Caco-2 (cell line): ENCODE results near the gene NRK. TPM values are rescaled to one million over a fixed set of nuclear protein-coding genes. Genes with fewer than 3 reads are reported as not detected.

Experiments
- BruUV-seq: library from RNA; stranded (reverse); fragments of 400-500 nt; replicated peaks from 2 replicates; lab custom pipeline; 2021; lab: Mats Ljungman, UMichigan
- CTCF ChIA-PET: fragments of 300-600 bp; sonication (Branson Sonifier 250); formaldehyde crosslinking; loops from one replicate; lab custom pipeline; 2022; ENCODE audit warnings: antibody characterized with exemption; lab: Charles Lee
- POLR2A ChIA-PET: fragments of 300-600 bp; sonication (Branson Sonifier 250); formaldehyde crosslinking; loops from one replicate; lab custom pipeline; 2022; ENCODE audit warnings: antibody characterized with exemption; lab: Charles Lee
- DNase-seq, 2 experiments: peaks; one replicate each; pipeline versions ENCODE4 v3.0.0 to v3.0.0-alpha.2; 2020 to 2022
- H3K27me3 ChIP-seq: replicated peaks from 2 replicates; pipeline ENCODE4 v1.6.0; 2011; ENCODE audit warnings: low read length; ENCODE audit not compliant: control insufficient read depth, insufficient read depth
- H3K36me3 ChIP-seq: 2 replicates; pipeline ENCODE4 v1.5.1; 2011; ENCODE audit warnings: low read length; ENCODE audit not compliant: control insufficient read depth, insufficient read depth
- H3K4me1 ChIP-seq: fragments of 250-450 bp; sonication (Bioruptor Pico); 2 replicates; pipeline ENCODE4 v1.5.1; 2020; ENCODE audit warnings: mild to moderate bottlenecking
- H3K4me3 ChIP-seq: 2 replicates; pipeline ENCODE4 v1.5.1; 2011; ENCODE audit warnings: low read depth, mild to moderate bottlenecking, control low read depth, low read length
- H3K9me3 ChIP-seq: fragments of 250-450 bp; sonication (Bioruptor Pico); 2 replicates; pipeline ENCODE4 v1.5.1; 2020; ENCODE audit warnings: mild to moderate bottlenecking, moderate library complexity
- H3K27ac Mint-ChIP-seq: one replicate; pipeline ENCODE4 v1.8.0; 2022; ENCODE audit warnings: mixed read lengths; ENCODE audit not compliant: unreplicated experiment
- H3K27me3 Mint-ChIP-seq: one replicate; pipeline ENCODE4 v1.8.0; 2022; ENCODE audit warnings: mixed read lengths; ENCODE audit not compliant: insufficient read depth, unreplicated experiment
- H3K36me3 Mint-ChIP-seq: one replicate; pipeline ENCODE4 v1.8.0; 2022; ENCODE audit warnings: mild to moderate bottlenecking, mixed read lengths; ENCODE audit not compliant: insufficient read depth, unreplicated experiment
- H3K4me1 Mint-ChIP-seq: one replicate; pipeline ENCODE4 v1.8.0; 2022; ENCODE audit warnings: low read depth, mixed read lengths; ENCODE audit not compliant: unreplicated experiment
- H3K4me3 Mint-ChIP-seq: one replicate; pipeline ENCODE4 v1.8.0; 2022; ENCODE audit warnings: mild to moderate bottlenecking, moderate library complexity, mixed read lengths; ENCODE audit not compliant: unreplicated experiment
- H3K9me3 Mint-ChIP-seq: one replicate; pipeline ENCODE4 v1.8.0; 2022; ENCODE audit warnings: mixed read lengths; ENCODE audit not compliant: unreplicated experiment
- intact Hi-C: fragments of 100-400 bp; cut with micrococcal nuclease; formaldehyde crosslinking; loops from one replicate; pipeline ENCODE4 v1.10.0; 2022; ENCODE audit not compliant: unreplicated experiment
- total RNA-seq: library from RNA; stranded (reverse); gene quantifications from 2 replicates; pipeline ENCODE4 v1.2.3, GENCODE V29; 2022
- TF ChIP-seq, protein P1 (sequence below), 2 experiments: fragments of 200-600 bp in 1 of 2; IDR thresholded peaks; 1 replicate in 1 of 2; 2 replicates in 1 of 2; pipeline versions ENCODE4 v1.5.1 to v1.8.0; 2011 to 2022; ENCODE audit warnings: antibody characterized with exemption in 1 of 2, control low read depth in 1 of 2, inconsistent platforms in 1 of 2, low read depth in 1 of 2, low read length in 1 of 2, mild to moderate bottlenecking in 1 of 2, moderate library complexity in 1 of 2; ENCODE audit not compliant: insufficient read depth in 1 of 2, severe bottlenecking in 1 of 2, unreplicated experiment in 1 of 2

NRK gene
- total RNA-seq, 1 experiment from 2014 or later, result 0.16 TPM

DNA sequence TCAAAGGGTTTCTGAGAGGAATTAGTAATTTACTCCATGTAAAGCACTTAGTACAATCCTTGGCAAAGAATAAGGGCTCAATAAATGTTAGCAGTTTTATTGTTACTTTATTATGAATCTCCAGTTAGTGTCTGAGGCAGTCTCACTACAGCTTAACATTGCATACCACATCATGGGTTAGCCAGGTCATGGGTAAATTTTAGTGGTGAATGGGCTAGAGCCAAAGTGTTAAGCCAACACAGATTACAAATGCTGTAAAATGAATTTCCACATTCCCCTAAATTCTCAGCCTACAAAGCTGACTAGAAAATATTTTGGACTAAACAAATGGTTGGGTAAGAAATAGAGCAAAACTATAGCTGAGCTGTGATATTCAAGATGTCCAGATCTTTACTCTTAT is 72.4 kb downstream of the NRK start:
- Mint-ChIP-seq H3K9me3 (no peaks in the 10 kb centered on the region), H3K4me1 (no peaks in the 10 kb centered on the region), H3K36me3 (no peaks in the 10 kb centered on the region), H3K4me3 (no peak overlapping the region), H3K27ac (no peak overlapping the region), H3K27me3 (peaks cover 2% of the 10 kb centered on the region)
- BruUV-seq, result no TSS peak
- TF ChIP-seq, protein P1, sequence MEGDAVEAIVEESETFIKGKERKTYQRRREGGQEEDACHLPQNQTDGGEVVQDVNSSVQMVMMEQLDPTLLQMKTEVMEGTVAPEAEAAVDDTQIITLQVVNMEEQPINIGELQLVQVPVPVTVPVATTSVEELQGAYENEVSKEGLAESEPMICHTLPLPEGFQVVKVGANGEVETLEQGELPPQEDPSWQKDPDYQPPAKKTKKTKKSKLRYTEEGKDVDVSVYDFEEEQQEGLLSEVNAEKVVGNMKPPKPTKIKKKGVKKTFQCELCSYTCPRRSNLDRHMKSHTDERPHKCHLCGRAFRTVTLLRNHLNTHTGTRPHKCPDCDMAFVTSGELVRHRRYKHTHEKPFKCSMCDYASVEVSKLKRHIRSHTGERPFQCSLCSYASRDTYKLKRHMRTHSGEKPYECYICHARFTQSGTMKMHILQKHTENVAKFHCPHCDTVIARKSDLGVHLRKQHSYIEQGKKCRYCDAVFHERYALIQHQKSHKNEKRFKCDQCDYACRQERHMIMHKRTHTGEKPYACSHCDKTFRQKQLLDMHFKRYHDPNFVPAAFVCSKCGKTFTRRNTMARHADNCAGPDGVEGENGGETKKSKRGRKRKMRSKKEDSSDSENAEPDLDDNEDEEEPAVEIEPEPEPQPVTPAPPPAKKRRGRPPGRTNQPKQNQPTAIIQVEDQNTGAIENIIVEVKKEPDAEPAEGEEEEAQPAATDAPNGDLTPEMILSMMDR (IDR thresholded peaks at IDR 0.05; ENCODE audit: insufficient read depth in 1 of 2, low read depth in 1 of 2, low read length in 1 of 2, severe bottlenecking in 1 of 2, unreplicated experiment in 1 of 2), result no peak
- no peak for DNase-seq
- intact Hi-C loops, result no loop called here
- Histone ChIP-seq H3K4me1 (no peaks in the 10 kb centered on the region), H3K4me3 (no peak overlapping the region), H3K36me3 (no peaks in the 10 kb centered on the region), H3K27me3 (no peaks in the 10 kb centered on the region), H3K9me3 (no peaks in the 10 kb centered on the region)
- ChIA-PET POLR2A (no interaction called here), CTCF (no interaction called here)

DNA sequence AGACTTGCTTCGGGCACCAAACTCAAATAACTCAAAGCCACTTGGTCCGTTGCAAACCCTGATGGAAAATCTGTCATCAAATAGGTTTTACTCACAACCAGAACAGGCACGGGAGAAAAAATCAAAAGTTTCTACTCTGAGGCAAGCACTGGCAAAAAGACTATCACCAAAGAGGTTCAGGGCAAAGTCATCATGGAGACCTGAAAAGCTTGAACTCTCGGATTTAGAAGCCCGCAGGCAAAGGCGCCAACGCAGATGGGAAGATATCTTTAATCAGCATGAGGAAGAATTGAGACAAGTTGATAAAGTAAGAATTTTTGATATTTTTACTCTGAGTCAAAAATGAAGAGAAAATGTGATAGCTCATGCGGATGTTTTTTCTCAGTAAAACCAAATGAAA is 87.2 kb downstream of the NRK start:
- POLR2A ChIA-PET, result no interaction called here
- Mint-ChIP-seq H3K9me3 (no peaks in the 10 kb centered on the region), H3K4me3 (no peak overlapping the region), H3K27ac (no peak overlapping the region), H3K36me3 (no peaks in the 10 kb centered on the region), H3K4me1 (no peaks in the 10 kb centered on the region), H3K27me3 (no peaks in the 10 kb centered on the region)
- intact Hi-C loops, result no loop called here
- BruUV-seq, result no TSS peak
- TF ChIP-seq, protein P1 (IDR thresholded peaks at IDR 0.05; ENCODE audit: insufficient read depth in 1 of 2, low read depth in 1 of 2, low read length in 1 of 2, severe bottlenecking in 1 of 2, unreplicated experiment in 1 of 2), result no peak
- Histone ChIP-seq H3K36me3 (no peaks in the 10 kb centered on the region), H3K4me1 (no peaks in the 10 kb centered on the region), H3K27me3 (no peaks in the 10 kb centered on the region), H3K4me3 (no peak overlapping the region), H3K9me3 (no peaks in the 10 kb centered on the region)
- no peak for DNase-seq
- CTCF ChIA-PET, result no interaction called here

DNA sequence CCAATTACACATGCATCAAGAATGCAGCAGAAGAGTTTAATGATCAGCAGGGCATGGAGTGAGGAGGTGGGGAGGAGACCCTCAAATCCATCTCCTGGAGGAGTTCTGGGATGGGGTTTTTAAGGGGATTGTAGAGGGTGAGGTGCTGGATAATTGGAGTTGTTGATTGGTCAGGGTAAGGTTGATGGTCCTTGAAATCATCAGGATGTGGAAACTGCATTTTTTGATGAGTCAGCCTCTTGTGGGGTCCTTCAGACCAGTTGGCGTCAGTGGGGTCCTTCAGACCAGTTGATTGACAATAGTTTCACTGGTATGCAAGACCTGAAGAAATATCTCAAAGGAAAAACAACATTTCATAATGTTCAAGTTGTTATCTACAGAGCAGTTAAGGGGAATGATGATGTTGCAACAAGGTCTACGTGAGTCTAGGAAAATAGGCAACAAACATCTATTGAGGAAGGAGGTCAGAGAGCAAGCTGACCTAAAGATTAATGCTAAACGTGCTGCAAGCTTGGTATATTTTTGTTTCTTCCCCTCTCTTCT is 88.3 kb downstream of the NRK start:
- Histone ChIP-seq H3K9me3 (no peaks in the 10 kb centered on the region), H3K36me3 (no peaks in the 10 kb centered on the region), H3K27me3 (no peaks in the 10 kb centered on the region), H3K4me1 (no peaks in the 10 kb centered on the region), H3K4me3 (no peak overlapping the region)
- TF ChIP-seq, protein P1 (IDR thresholded peaks at IDR 0.05; ENCODE audit: insufficient read depth in 1 of 2, low read depth in 1 of 2, low read length in 1 of 2, severe bottlenecking in 1 of 2, unreplicated experiment in 1 of 2), result no peak
- Mint-ChIP-seq H3K4me1 (no peaks in the 10 kb centered on the region), H3K27ac (no peak overlapping the region), H3K27me3 (no peaks in the 10 kb centered on the region), H3K9me3 (no peaks in the 10 kb centered on the region), H3K36me3 (no peaks in the 10 kb centered on the region), H3K4me3 (no peak overlapping the region)
- POLR2A ChIA-PET, result no interaction called here
- BruUV-seq, result no TSS peak
- CTCF ChIA-PET, result no interaction called here
- DNase-seq, result no peak
- intact Hi-C loops, result no loop called here
